Measurements from ENCODE around the gene TAOK3.

The TAOK3 gene

DNA sequence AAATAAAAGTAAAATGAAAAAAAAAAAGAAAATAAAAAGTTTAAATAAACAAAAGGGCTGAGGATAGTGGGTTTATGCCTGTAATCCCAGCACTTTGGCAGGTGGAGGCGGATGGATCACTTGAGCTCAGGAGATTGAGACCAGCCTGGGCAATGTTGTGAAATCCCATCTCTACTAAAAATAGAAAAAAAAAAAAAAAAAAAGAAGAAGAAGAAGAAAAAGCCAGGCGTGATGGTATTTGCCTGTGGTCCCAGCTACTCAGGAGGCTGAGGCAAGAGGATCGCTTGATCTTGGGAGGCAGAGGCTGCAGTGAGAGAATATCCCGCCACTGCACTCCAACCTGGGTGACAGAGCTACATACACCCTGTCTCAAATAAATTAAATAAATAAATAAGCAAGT lies 3.9 kb downstream of the TAOK3 start:
- Histone ChIP-seq H3K27me3 (replicated peaks; ENCODE audit: insufficient read depth, low read length) (no peaks in the 10 kb centered on the region), H4K20me1 (ENCODE audit: insufficient read depth, low read length) (no peaks in the 10 kb centered on the region), H3K4me1 (ENCODE audit: low read length) (no peaks in the 10 kb centered on the region), H3K9me2 (replicated peaks; ENCODE audit: insufficient read depth, low read length) (no peaks in the 10 kb centered on the region), H3K4me3 (ENCODE audit: low read length) (no peak overlapping the region), H3K27ac (ENCODE audit: low read length) (no peak overlapping the region), H3F3A (ENCODE audit: insufficient read depth, low read length) (no peaks in the 10 kb centered on the region), H2AFZ (ENCODE audit: low read length) (no peak overlapping the region), H3K4me2 (ENCODE audit: low read depth, low read length) (no peak overlapping the region), H3K79me2 (ENCODE audit: low read length) (no peaks in the 10 kb centered on the region), H3K9me3 (replicated peaks; ENCODE audit: insufficient read depth, low read length) (no peaks in the 10 kb centered on the region), H3K9ac (ENCODE audit: low read length) (no peak overlapping the region), H3K36me3 (replicated peaks; ENCODE audit: insufficient read depth, low read length) (no peaks in the 10 kb centered on the region)
- TF ChIP-seq, protein P1, sequence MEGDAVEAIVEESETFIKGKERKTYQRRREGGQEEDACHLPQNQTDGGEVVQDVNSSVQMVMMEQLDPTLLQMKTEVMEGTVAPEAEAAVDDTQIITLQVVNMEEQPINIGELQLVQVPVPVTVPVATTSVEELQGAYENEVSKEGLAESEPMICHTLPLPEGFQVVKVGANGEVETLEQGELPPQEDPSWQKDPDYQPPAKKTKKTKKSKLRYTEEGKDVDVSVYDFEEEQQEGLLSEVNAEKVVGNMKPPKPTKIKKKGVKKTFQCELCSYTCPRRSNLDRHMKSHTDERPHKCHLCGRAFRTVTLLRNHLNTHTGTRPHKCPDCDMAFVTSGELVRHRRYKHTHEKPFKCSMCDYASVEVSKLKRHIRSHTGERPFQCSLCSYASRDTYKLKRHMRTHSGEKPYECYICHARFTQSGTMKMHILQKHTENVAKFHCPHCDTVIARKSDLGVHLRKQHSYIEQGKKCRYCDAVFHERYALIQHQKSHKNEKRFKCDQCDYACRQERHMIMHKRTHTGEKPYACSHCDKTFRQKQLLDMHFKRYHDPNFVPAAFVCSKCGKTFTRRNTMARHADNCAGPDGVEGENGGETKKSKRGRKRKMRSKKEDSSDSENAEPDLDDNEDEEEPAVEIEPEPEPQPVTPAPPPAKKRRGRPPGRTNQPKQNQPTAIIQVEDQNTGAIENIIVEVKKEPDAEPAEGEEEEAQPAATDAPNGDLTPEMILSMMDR (IDR thresholded peaks at IDR 0.05; ENCODE audit: low read length): no peak
- TF ChIP-seq EZH2 (optimal IDR thresholded peaks at IDR 0.05; ENCODE audit: low read depth, low read length): no peak
- no peak for TF ChIP-seq EZH2phosphoT487 (IDR thresholded peaks at IDR 0.05; ENCODE audit: low read length)
- no peak for DNase-seq

DNA sequence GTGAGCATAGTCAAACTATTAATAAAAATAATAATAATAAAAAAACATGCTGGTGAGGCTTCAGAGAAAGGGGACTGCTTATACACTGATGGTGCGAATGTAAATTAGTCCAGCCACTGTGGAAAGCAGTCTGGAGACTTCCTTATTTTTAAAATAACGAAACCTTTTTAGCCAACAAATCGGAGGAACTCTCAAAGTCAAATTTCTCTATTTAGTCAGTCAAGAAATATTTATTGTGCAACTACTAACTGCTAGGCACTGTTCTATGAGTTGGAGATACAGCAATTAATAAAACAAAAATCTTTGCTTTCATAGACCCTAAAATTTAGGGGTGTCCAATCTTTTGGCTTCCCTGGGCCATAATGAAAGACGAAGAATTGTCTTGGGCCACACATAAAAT lies 10.8 kb downstream of the TAOK3 start:
- no peak overlapping the region for H3K9ac ChIP-seq (ENCODE audit: low read length)
- H3F3A ChIP-seq (ENCODE audit: insufficient read depth, low read length): no peaks in the 10 kb centered on the region
- H3K79me2 ChIP-seq (ENCODE audit: low read length): no peaks in the 10 kb centered on the region
- H3K4me1 ChIP-seq (ENCODE audit: low read length): no peaks in the 10 kb centered on the region
- no peaks in the 10 kb centered on the region for H3K27me3 ChIP-seq (replicated peaks; ENCODE audit: insufficient read depth, low read length)
- no peak overlapping the region for H3K27ac ChIP-seq (ENCODE audit: low read length)
- no peak overlapping the region for H3K4me2 ChIP-seq (ENCODE audit: low read depth, low read length)
- H2AFZ ChIP-seq (ENCODE audit: low read length): no peak overlapping the region
- no peaks in the 10 kb centered on the region for H3K9me2 ChIP-seq (replicated peaks; ENCODE audit: insufficient read depth, low read length)
- TF ChIP-seq EZH2phosphoT487 (IDR thresholded peaks at IDR 0.05; ENCODE audit: low read length) (no peak), EZH2 (optimal IDR thresholded peaks at IDR 0.05; ENCODE audit: low read depth, low read length) (no peak)
- TF ChIP-seq, protein P1 (IDR thresholded peaks at IDR 0.05; ENCODE audit: low read length): no peak
- no peaks in the 10 kb centered on the region for H3K36me3 ChIP-seq (replicated peaks; ENCODE audit: insufficient read depth, low read length)
- DNase-seq: no peak
- H4K20me1 ChIP-seq (ENCODE audit: insufficient read depth, low read length): no peaks in the 10 kb centered on the region
- H3K9me3 ChIP-seq (replicated peaks; ENCODE audit: insufficient read depth, low read length): no peaks in the 10 kb centered on the region
- no peak overlapping the region for H3K4me3 ChIP-seq (ENCODE audit: low read length)

DNA sequence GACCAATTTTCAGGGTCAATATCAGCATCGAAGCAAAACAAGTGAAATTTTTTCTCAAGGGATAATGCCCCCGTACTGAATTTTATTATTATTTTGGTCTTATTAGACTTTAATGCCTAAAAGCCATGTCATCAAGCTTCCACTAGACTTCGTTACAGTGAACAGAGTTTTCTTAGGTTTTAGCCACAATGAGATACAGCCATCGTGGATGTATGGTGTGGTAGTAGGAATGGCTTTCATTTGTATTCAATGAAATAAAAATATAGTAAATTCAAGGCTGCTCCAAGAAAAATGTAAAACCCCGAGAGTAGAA lies 11.7 kb downstream of the TAOK3 start:
- Histone ChIP-seq H3K27me3 (replicated peaks; ENCODE audit: insufficient read depth, low read length) (no peaks in the 10 kb centered on the region), H3K79me2 (ENCODE audit: low read length) (no peaks in the 10 kb centered on the region), H3K9me3 (replicated peaks; ENCODE audit: insufficient read depth, low read length) (no peaks in the 10 kb centered on the region), H4K20me1 (ENCODE audit: insufficient read depth, low read length) (no peaks in the 10 kb centered on the region), H3K9ac (ENCODE audit: low read length) (no peak overlapping the region), H3K27ac (ENCODE audit: low read length) (no peak overlapping the region), H3F3A (ENCODE audit: insufficient read depth, low read length) (no peaks in the 10 kb centered on the region), H3K4me3 (ENCODE audit: low read length) (no peak overlapping the region), H3K4me2 (ENCODE audit: low read depth, low read length) (no peak overlapping the region), H3K9me2 (replicated peaks; ENCODE audit: insufficient read depth, low read length) (no peaks in the 10 kb centered on the region), H3K36me3 (replicated peaks; ENCODE audit: insufficient read depth, low read length) (no peaks in the 10 kb centered on the region), H3K4me1 (ENCODE audit: low read length) (no peaks in the 10 kb centered on the region), H2AFZ (ENCODE audit: low read length) (no peak overlapping the region)
- TF ChIP-seq, protein P1 (IDR thresholded peaks at IDR 0.05; ENCODE audit: low read length): no peak
- no peak for TF ChIP-seq EZH2phosphoT487 (IDR thresholded peaks at IDR 0.05; ENCODE audit: low read length)
- TF ChIP-seq EZH2 (optimal IDR thresholded peaks at IDR 0.05; ENCODE audit: low read depth, low read length): no peak
- DNase-seq: no peak
